Muscle layer of duodenum (tissue), 2 donors: ENCODE results near the gene C1orf232.

ENCODE experiments used
- H3K27ac ChIP-seq: one replicate; pipeline ENCODE4 v1.7.0; 2013; ENCODE audit warnings: mild to moderate bottlenecking, low read length
- H3K27me3 ChIP-seq: one replicate; pipeline ENCODE4 v1.7.0; 2013; ENCODE audit warnings: low read depth, mild to moderate bottlenecking, control low read depth, low read length
- H3K36me3 ChIP-seq, 2 donors: one replicate each; pipeline ENCODE4 v1.7.0; 2013; ENCODE audit warnings: low read length in 2 of 2, control low read depth in 1 of 2, mild to moderate bottlenecking in 1 of 2; ENCODE audit not compliant: insufficient read depth in 2 of 2, control insufficient read depth in 1 of 2
- H3K4me1 ChIP-seq, 2 donors: one replicate each; pipeline ENCODE4 v1.7.0; 2013; ENCODE audit warnings: low read length in 2 of 2, mild to moderate bottlenecking in 2 of 2, control low read depth in 1 of 2, moderate library complexity in 1 of 2; ENCODE audit not compliant: insufficient read depth in 2 of 2, control insufficient read depth in 1 of 2
- H3K4me3 ChIP-seq, 2 donors: one replicate each; pipeline ENCODE4 v1.7.0; 2013; ENCODE audit warnings: low read length in 2 of 2, low read depth in 1 of 2, mild to moderate bottlenecking in 1 of 2
- H3K9me3 ChIP-seq, 2 donors: one replicate each; pipeline ENCODE4 v1.7.0; 2013; ENCODE audit warnings: low read length in 2 of 2, control low read depth in 1 of 2, mild to moderate bottlenecking in 1 of 2; ENCODE audit not compliant: control insufficient read depth in 1 of 2
- donor health status: healthy.

Gene C1orf232

DNA sequence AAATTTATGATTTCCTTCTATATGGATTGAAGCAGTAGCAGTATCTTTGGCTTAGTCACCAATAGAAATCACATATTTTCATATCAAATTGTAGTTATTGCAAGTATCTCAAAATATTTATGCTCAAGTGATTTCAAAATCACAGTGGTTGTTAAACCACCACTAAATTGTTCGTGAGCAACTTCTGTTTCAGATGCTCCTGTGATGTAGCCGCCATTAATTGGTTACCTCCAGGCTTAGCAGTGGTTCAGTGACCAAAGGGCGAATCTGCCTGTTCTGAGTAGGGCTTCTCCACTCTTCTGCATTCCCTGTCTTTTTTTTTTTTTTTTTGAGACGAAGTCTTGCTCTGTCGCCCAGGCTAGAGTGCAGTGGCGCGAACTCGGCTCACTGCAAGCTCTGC is 6.6 kb upstream of the C1orf232 start:
- H3K9me3 ChIP-seq, result no peaks in the 10 kb centered on the region
- H3K36me3 ChIP-seq, result no peaks in the 10 kb centered on the region
- no peaks in the 10 kb centered on the region for H3K27me3 ChIP-seq
- H3K27ac ChIP-seq, result no peak overlapping the region
- peaks cover 5 to 13% of the 10 kb centered on the region in 2 donors for H3K4me1 ChIP-seq
- no peak overlapping the region for H3K4me3 ChIP-seq

GRCh38 chr1:26171084-26172072 is 2.6 kb upstream of the C1orf232 start, which contains the start of gene ZNF593OS:
TSS of gene ZNF593OS (minus strand) at chr1:26171832. CDS start at chr1:26171661, 171 bp downstream.
- Histone ChIP-seq H3K27me3 (no peaks in the 10 kb centered on the region), H3K36me3 (no peaks in the 10 kb centered on the region), H3K4me3 (peak within 1 kb of the TSS; percentile 79 to 89), H3K9me3 (no peaks in the 10 kb centered on the region), H3K27ac (no peak within 1 kb of the TSS), H3K4me1 (peaks cover 10 to 22% of the 10 kb centered on the region in 2 donors)

- peak overlapping the region; percentile 72 for H3K27ac ChIP-seq
- peaks cover 10 to 22% of the 10 kb centered on the region in 2 donors for H3K4me1 ChIP-seq
- H3K27me3 ChIP-seq, result no peaks in the 10 kb centered on the region
- H3K4me3 ChIP-seq, result peak overlapping the region; percentile 79 to 89
- H3K36me3 ChIP-seq, result no peaks in the 10 kb centered on the region
- no peaks in the 10 kb centered on the region for H3K9me3 ChIP-seq
Measured at GRCh38 chr1:26170472-26170821, 1.7 kb upstream of the C1orf232 start.

GRCh38 chr1:26169669-26170471 is 1.1 kb upstream of the C1orf232 start, which contains the start of gene ZNF593:
TSS of gene ZNF593 (plus strand) at chr1:26169908. CDS start at chr1:26169984, 76 bp downstream.
- peak within 1 kb of the TSS; percentile 72 for H3K27ac ChIP-seq
- peaks cover 10 to 22% of the 10 kb centered on the region in 2 donors for H3K4me1 ChIP-seq
- H3K36me3 ChIP-seq, result no peaks in the 10 kb centered on the region
- peak within 1 kb of the TSS; percentile 79 to 89 for H3K4me3 ChIP-seq
- no peaks in the 10 kb centered on the region for H3K27me3 ChIP-seq
- no peaks in the 10 kb centered on the region for H3K9me3 ChIP-seq

DNA sequence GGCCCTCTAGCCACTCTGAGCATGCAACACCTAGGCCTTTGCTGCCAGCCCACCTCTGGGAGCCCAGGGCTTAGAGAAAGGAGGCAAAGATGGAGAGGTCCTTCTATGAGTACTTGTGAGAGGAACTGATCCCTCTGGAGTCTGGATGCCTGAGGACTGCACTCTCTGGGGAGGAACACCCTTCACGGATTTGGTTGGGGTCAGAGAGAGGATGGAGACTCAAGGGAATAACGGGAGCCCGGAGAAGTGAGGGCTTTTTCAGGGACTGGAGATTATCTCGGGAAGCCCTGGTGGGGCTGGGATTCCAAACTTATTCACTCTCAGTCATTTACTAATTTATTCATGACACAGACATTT is 413 bp upstream of the C1orf232 start:
- Histone ChIP-seq H3K27me3 (no peaks in the 10 kb centered on the region), H3K4me1 (peaks cover 10 to 22% of the 10 kb centered on the region in 2 donors), H3K9me3 (no peaks in the 10 kb centered on the region), H3K36me3 (no peaks in the 10 kb centered on the region), H3K4me3 (peak overlapping the region; percentile 79 to 89), H3K27ac (peak overlapping the region; percentile 3)

DNA sequence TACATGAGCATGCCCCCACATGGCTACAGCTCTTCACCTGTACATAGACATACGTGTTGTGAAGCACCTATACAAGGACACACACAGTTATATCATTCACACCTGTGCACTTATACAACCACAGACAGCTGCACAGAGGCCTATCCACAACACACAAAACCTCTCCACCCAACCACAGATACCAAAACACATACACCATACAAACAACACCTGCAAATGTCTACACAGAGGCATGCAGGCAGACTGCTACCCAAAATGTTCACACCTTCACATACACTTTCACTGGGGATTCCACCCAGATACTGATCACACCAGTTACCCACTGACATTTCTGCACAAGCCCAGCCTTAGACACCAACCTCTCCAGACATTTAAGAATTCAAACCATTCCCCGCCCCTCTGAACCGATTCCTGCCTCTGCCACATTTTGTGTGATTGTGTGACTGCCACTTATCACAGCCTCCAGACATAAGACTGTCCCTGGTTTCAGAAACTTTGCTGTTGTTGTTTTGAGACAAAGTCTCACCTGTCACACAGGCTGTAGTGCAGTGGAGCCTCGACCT is 2.0 kb downstream of the C1orf232 start:
- peaks cover 10 to 31% of the 10 kb centered on the region in 2 donors for H3K4me1 ChIP-seq
- H3K9me3 ChIP-seq, result no peaks in the 10 kb centered on the region
- H3K4me3 ChIP-seq, result no peak overlapping the region
- no peaks in the 10 kb centered on the region for H3K36me3 ChIP-seq
- no peak overlapping the region for H3K27ac ChIP-seq
- no peaks in the 10 kb centered on the region for H3K27me3 ChIP-seq

GRCh38 chr1:26164861-26165842 is 3.6 kb downstream of the C1orf232 start:
- Histone ChIP-seq H3K9me3 (no peaks in the 10 kb centered on the region), H3K4me3 (peak overlapping the region in 1 of 2 donors; percentile 56), H3K27me3 (no peaks in the 10 kb centered on the region), H3K27ac (no peak overlapping the region), H3K36me3 (no peaks in the 10 kb centered on the region), H3K4me1 (peaks cover 4 to 25% of the 10 kb centered on the region in 2 donors)

DNA sequence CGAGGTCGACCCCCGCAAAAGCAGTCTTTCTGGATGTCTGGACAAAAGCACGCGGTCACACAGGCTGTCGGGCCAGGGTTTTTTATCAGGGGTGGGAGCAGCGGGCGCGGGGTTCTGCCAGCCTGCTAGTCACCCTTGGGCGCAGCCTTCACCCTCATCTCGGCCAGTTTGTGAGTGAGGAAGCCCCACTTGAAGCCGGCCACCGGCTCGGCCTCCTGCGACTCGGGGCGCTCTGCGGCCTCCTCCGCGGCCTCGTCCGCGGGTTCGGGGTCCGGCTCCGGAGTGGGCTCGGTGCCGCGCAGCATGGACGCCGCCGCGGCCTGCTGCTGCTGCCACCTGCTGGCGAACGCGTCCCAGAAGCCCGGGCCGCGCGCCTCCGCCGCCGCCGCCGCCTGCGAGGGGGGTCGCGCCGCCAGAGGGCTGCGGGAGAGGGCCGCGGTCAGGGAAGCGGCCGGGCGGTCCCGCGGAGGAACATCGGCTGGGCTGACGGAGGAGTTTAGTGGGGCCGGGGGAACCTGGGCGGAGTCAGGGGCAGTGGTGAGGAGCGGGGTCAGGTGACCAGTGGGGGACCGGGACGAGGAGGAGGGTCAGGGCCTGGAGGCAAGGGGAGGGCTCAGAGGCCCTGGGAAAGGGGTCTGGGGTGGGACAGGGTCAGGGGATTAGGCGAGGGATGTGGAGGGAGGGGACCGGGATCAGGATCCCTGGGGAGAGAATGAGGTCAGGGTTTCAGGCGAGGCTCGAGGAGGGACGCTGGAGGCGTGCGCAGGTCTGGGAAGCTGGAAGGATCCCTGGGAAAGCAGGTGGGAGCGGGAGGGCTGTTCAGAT is 4.5 kb downstream of the C1orf232 start:
- H3K27me3 ChIP-seq, result no peaks in the 10 kb centered on the region
- H3K4me3 ChIP-seq, result peak overlapping the region; percentile 21 to 56
- no peak overlapping the region for H3K27ac ChIP-seq
- no peaks in the 10 kb centered on the region for H3K9me3 ChIP-seq
- H3K4me1 ChIP-seq, result peaks cover 2 to 21% of the 10 kb centered on the region in 2 donors
- H3K36me3 ChIP-seq, result no peaks in the 10 kb centered on the region

DNA sequence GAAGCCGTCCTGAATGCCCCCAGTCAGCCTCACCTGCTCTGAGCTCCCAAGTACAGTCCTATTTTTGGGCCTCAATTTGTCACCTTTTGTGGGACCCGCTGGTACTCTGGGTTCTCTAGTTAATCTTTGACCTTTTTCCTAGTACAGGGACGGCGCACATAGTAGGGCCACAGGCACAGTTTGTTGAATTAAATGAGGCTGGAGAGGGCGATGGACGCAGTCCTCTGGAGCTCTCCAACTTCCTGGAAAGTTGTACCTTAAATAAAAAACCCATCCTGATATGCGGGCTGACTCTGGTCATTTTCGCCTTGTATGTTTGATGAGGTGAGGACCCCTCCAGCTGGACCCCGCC is 5.1 kb downstream of the C1orf232 start:
- Histone ChIP-seq H3K4me1 (peaks cover 0 to 18% of the 10 kb centered on the region in 2 donors), H3K4me3 (peak overlapping the region; percentile 21 to 56), H3K27me3 (no peaks in the 10 kb centered on the region), H3K9me3 (no peaks in the 10 kb centered on the region), H3K27ac (no peak overlapping the region), H3K36me3 (no peaks in the 10 kb centered on the region)
